ENCODE data around the gene VPS8.

Gene VPS8

GRCh38 chr3:184772667-184773272 lies 39.2 kb upstream of the VPS8 start:
- peaks cover 3% of the 10 kb centered on the region for H3K27me3 ChIP-seq (ENCODE audit: control insufficient read depth, insufficient read depth, low read length, poor library complexity, severe bottlenecking)
- 87% methylated on average over 8 of the region's 8 CpGs for WGBS, 2 experiments
- peaks cover 18% of the 10 kb centered on the region for H3K4me1 ChIP-seq (ENCODE audit: control insufficient read depth, insufficient read depth, low read length)
- no peak overlapping the region for H3K4me3 ChIP-seq (ENCODE audit: insufficient read depth, low read depth, low read length)
- H3K36me3 ChIP-seq (ENCODE audit: control insufficient read depth, insufficient read depth, low read length): no peaks in the 10 kb centered on the region
- no peak overlapping the region for H3K27ac ChIP-seq (ENCODE audit: insufficient read depth, low read depth, low read length, poor library complexity, severe bottlenecking)
- H3K9me3 ChIP-seq (ENCODE audit: control insufficient read depth, low read length): no peaks in the 10 kb centered on the region

DNA sequence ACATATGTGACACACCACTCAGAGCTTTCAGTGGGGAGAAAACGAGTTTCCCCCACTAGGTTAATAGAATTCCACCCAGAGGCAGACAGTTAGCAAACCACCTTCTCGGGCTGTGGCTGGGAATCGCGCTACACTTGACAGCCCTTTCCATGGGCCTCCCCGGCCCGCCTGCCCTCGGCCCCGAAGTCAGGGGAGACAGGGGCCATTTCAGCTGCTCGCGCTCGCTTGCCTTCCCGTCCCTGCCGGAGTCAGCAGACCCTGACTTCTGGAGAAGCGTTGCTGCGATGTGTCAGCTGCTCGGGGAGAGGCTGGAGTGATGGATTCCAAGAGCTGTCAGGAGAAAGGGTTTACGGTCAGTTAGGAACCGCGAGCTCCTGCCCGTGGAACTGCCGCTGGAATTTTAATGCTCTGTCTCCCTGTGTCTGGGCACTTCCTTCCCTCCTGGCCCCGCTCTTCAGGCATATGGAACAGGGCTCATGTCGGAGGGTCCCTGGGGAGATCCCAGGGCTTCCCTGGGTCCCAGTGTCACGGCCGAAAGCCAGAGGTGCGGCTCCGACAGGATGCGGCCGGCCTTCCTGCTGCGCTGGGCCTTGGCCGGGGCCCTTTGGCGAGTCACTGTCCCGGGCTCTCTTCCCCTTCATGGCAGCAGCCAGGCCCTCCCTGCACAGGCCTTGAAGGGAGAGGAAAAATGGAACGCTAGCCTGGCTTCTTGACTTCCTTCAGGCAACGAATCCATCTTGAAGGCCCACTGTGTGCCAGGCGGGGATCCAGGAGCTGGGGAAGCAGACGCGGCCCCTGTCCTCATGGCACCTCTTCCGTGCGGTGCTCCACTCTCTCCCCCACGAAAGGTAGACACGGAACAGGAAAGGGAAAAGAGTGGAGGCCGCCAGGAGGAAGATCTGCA lies 38.4 kb upstream of the VPS8 start:
- WGBS, 2 experiments: 81 to 82% methylated on average over 43 of the region's 43 CpGs
- Histone ChIP-seq H3K4me3 (ENCODE audit: insufficient read depth, low read depth, low read length) (no peak overlapping the region), H3K27ac (ENCODE audit: insufficient read depth, low read depth, low read length, poor library complexity, severe bottlenecking) (no peak overlapping the region), H3K4me1 (ENCODE audit: control insufficient read depth, insufficient read depth, low read length) (peaks cover 18% of the 10 kb centered on the region), H3K36me3 (ENCODE audit: control insufficient read depth, insufficient read depth, low read length) (no peaks in the 10 kb centered on the region), H3K9me3 (ENCODE audit: control insufficient read depth, low read length) (no peaks in the 10 kb centered on the region), H3K27me3 (ENCODE audit: control insufficient read depth, insufficient read depth, low read length, poor library complexity, severe bottlenecking) (peaks cover 3% of the 10 kb centered on the region)

DNA sequence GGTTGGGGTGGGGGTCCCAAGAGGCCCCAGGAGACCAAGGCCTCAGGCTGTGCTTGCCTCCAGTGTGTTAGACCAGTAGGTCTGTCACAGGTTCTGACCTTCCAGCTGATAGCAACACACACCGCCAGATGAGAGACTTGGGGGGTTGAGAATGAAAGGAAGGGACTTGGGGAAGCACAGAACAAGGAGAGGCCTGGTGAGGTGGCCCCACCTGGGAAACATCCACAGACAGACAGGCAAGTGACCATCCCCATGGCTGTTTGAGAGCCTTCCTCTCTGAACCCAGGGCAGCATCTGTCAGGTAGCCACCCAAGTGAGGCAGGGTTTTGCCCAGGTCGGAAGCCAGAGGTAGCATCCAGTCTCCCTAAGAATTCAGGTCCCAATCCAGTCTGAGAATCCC lies 35.0 kb upstream of the VPS8 start:
- no peaks in the 10 kb centered on the region for H3K9me3 ChIP-seq (ENCODE audit: control insufficient read depth, low read length)
- WGBS, 2 experiments: 89 to 97% methylated on average over 2 of the region's 2 CpGs
- H3K4me3 ChIP-seq (ENCODE audit: insufficient read depth, low read depth, low read length): no peak overlapping the region
- no peaks in the 10 kb centered on the region for H3K36me3 ChIP-seq (ENCODE audit: control insufficient read depth, insufficient read depth, low read length)
- no peaks in the 10 kb centered on the region for H3K27me3 ChIP-seq (ENCODE audit: control insufficient read depth, insufficient read depth, low read length, poor library complexity, severe bottlenecking)
- H3K27ac ChIP-seq (ENCODE audit: insufficient read depth, low read depth, low read length, poor library complexity, severe bottlenecking): no peak overlapping the region
- peaks cover 2% of the 10 kb centered on the region for H3K4me1 ChIP-seq (ENCODE audit: control insufficient read depth, insufficient read depth, low read length)

- no peaks in the 10 kb centered on the region for H3K9me3 ChIP-seq (ENCODE audit: control insufficient read depth, low read length)
- no peaks in the 10 kb centered on the region for H3K27me3 ChIP-seq (ENCODE audit: control insufficient read depth, insufficient read depth, low read length, poor library complexity, severe bottlenecking)
- H3K36me3 ChIP-seq (ENCODE audit: control insufficient read depth, insufficient read depth, low read length): no peaks in the 10 kb centered on the region
- H3K4me3 ChIP-seq (ENCODE audit: insufficient read depth, low read depth, low read length): no peak overlapping the region
- peaks cover 2% of the 10 kb centered on the region for H3K4me1 ChIP-seq (ENCODE audit: control insufficient read depth, insufficient read depth, low read length)
- H3K27ac ChIP-seq (ENCODE audit: insufficient read depth, low read depth, low read length, poor library complexity, severe bottlenecking): no peak overlapping the region
- 53 to 58% methylated on average over 9 to 11 of the region's 11 CpGs for WGBS, 2 experiments
These were observed 34.2 kb upstream of the VPS8 start for GRCh38 chr3:184777566-184778356.

- H3K4me3 ChIP-seq (ENCODE audit: insufficient read depth, low read depth, low read length): no peak overlapping the region
- no peaks in the 10 kb centered on the region for H3K36me3 ChIP-seq (ENCODE audit: control insufficient read depth, insufficient read depth, low read length)
- no peaks in the 10 kb centered on the region for H3K9me3 ChIP-seq (ENCODE audit: control insufficient read depth, low read length)
- H3K27me3 ChIP-seq (ENCODE audit: control insufficient read depth, insufficient read depth, low read length, poor library complexity, severe bottlenecking): no peaks in the 10 kb centered on the region
- 83 to 87% methylated on average over 26 of the region's 26 CpGs for WGBS, 2 experiments
- H3K27ac ChIP-seq (ENCODE audit: insufficient read depth, low read depth, low read length, poor library complexity, severe bottlenecking): no peak overlapping the region
- peaks cover 2% of the 10 kb centered on the region for H3K4me1 ChIP-seq (ENCODE audit: control insufficient read depth, insufficient read depth, low read length)
These were observed 33.3 kb upstream of the VPS8 start for GRCh38 chr3:184778426-184779332.

- Histone ChIP-seq H3K27me3 (ENCODE audit: control insufficient read depth, insufficient read depth, low read length, poor library complexity, severe bottlenecking) (no peaks in the 10 kb centered on the region), H3K27ac (ENCODE audit: insufficient read depth, low read depth, low read length, poor library complexity, severe bottlenecking) (no peak overlapping the region), H3K9me3 (ENCODE audit: control insufficient read depth, low read length) (no peaks in the 10 kb centered on the region), H3K36me3 (ENCODE audit: control insufficient read depth, insufficient read depth, low read length) (no peaks in the 10 kb centered on the region), H3K4me3 (ENCODE audit: insufficient read depth, low read depth, low read length) (no peak overlapping the region), H3K4me1 (ENCODE audit: control insufficient read depth, insufficient read depth, low read length) (peaks cover 2% of the 10 kb centered on the region)
- WGBS, 2 experiments: 81 to 86% methylated on average over 6 of the region's 6 CpGs
These were observed 30.9 kb upstream of the VPS8 start for GRCh38 chr3:184780981-184781515.

DNA sequence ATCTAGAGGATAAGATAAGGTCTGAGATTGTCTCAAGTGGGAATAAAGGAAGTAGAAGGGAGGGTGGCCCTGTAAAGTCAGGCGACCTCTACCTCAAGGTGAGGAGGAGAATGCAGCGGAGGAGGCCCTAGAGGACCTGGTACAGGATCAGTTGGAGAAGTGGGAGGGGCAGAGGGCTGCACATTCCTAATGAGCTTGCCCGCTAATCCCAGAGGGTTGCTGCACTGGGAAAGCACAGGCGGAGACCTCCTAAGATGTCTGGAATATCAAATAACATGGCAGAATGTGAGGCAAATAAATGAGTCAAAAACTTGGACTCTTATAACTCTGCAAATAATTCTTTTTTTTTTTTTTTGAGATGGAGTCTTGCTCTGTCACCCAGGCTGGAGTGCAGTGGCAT lies 30.2 kb upstream of the VPS8 start:
- no peaks in the 10 kb centered on the region for H3K36me3 ChIP-seq (ENCODE audit: control insufficient read depth, insufficient read depth, low read length)
- no peaks in the 10 kb centered on the region for H3K27me3 ChIP-seq (ENCODE audit: control insufficient read depth, insufficient read depth, low read length, poor library complexity, severe bottlenecking)
- H3K4me3 ChIP-seq (ENCODE audit: insufficient read depth, low read depth, low read length): no peak overlapping the region
- 78 to 85% methylated on average over 4 of the region's 4 CpGs for WGBS, 2 experiments
- H3K27ac ChIP-seq (ENCODE audit: insufficient read depth, low read depth, low read length, poor library complexity, severe bottlenecking): no peak overlapping the region
- peaks cover 2% of the 10 kb centered on the region for H3K4me1 ChIP-seq (ENCODE audit: control insufficient read depth, insufficient read depth, low read length)
- H3K9me3 ChIP-seq (ENCODE audit: control insufficient read depth, low read length): no peaks in the 10 kb centered on the region

GRCh38 chr3:184783319-184783718 lies 28.6 kb upstream of the VPS8 start:
- no peak overlapping the region for H3K4me3 ChIP-seq (ENCODE audit: insufficient read depth, low read depth, low read length)
- peaks cover 2% of the 10 kb centered on the region for H3K4me1 ChIP-seq (ENCODE audit: control insufficient read depth, insufficient read depth, low read length)
- no peaks in the 10 kb centered on the region for H3K27me3 ChIP-seq (ENCODE audit: control insufficient read depth, insufficient read depth, low read length, poor library complexity, severe bottlenecking)
- H3K9me3 ChIP-seq (ENCODE audit: control insufficient read depth, low read length): no peaks in the 10 kb centered on the region
- WGBS, 2 experiments: 91 to 92% methylated on average over 7 of the region's 7 CpGs
- H3K27ac ChIP-seq (ENCODE audit: insufficient read depth, low read depth, low read length, poor library complexity, severe bottlenecking): no peak overlapping the region
- H3K36me3 ChIP-seq (ENCODE audit: control insufficient read depth, insufficient read depth, low read length): no peaks in the 10 kb centered on the region

DNA sequence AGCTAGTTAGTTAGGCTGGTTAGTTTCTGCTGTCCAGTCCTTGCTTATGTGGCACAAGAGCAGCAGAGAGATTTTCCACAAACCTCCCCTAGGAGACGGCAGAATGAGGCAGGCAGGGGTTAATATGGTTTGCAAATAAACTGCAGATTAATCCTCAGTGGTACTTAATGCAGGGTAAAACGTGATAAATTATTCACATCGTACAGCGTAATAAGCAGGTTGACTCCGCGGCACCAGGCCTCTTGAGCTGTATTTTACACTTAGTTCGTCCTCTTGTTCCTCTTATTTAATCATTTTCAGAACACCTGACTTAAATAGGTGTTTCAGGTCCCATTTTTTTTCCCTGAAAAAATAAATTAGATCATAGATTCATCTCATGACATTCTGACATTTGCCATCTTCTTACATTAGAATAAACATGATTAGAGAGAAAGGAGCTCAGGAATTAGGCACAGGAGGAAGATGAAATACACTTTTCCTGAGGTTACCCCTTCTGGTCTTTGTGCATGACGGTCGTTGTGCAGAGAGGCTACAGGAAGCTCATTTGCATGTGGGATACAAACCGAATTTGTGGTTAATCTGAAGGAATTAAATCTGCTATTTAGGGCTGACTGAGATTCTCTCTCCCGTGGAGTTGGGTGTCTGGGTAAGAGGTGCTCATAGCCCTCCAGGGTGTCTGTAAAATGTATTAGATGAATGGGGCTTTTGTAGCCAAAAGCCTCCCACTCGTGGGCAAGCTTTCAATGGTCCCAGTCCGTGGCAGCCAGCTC lies 27.1 kb upstream of the VPS8 start:
- Histone ChIP-seq H3K4me3 (ENCODE audit: insufficient read depth, low read depth, low read length) (no peak overlapping the region), H3K36me3 (ENCODE audit: control insufficient read depth, insufficient read depth, low read length) (no peaks in the 10 kb centered on the region), H3K27me3 (ENCODE audit: control insufficient read depth, insufficient read depth, low read length, poor library complexity, severe bottlenecking) (no peaks in the 10 kb centered on the region), H3K4me1 (ENCODE audit: control insufficient read depth, insufficient read depth, low read length) (peaks cover 2% of the 10 kb centered on the region), H3K27ac (ENCODE audit: insufficient read depth, low read depth, low read length, poor library complexity, severe bottlenecking) (no peak overlapping the region), H3K9me3 (ENCODE audit: control insufficient read depth, low read length) (no peaks in the 10 kb centered on the region)
- WGBS, 2 experiments: 76 to 79% methylated on average over 13 of the region's 13 CpGs
